ENCODE data around the gene ARID1B. TPM values are rescaled to one million over a fixed set of nuclear protein-coding genes. Genes with fewer than 3 reads are reported as not detected.

Gene ARID1B
- total and polyA plus RNA-seq, 9 of the 15 experiments (the other 6 are each of a cell fraction or from before 2014, with no cell fraction given) = 12.5 to 50.5 (median 25.8) TPM

GRCh38 chr6:156780102-156780641, 3.0 kb downstream of the ARID1B start (continued):
- no peak for TF ChIP-seq ZBTB43 (CRISPR knock-in tag; IDR thresholded peaks at IDR 0.05)
- no peak for TF ChIP-seq E2F8 (IDR thresholded peaks at IDR 0.05; ENCODE audit: low read depth, partially characterized antibody)
- no peak for TF ChIP-seq ZNF280A (IDR thresholded peaks at IDR 0.05; ENCODE audit: low read depth, partially characterized antibody)
- no peak for TF ChIP-seq CBX8 (IDR thresholded peaks at IDR 0.05; ENCODE audit: borderline replicate concordance, extremely low read depth, low read depth, low read length, poor library complexity, severe bottlenecking)
- no peak for TF ChIP-seq ZBTB34 (CRISPR knock-in tag; IDR thresholded peaks at IDR 0.05)
- no peak for TF ChIP-seq MAFG (tag; conservative IDR thresholded peaks at IDR 0.05)
- no peak for TF ChIP-seq ELF1 (tag; IDR thresholded peaks at IDR 0.05)
- TF ChIP-seq PHB2 (IDR thresholded peaks at IDR 0.05; ENCODE audit: low read depth) = no peak
- no peak for TF ChIP-seq CREBBP (IDR thresholded peaks at IDR 0.05; ENCODE audit: low read depth, low read length)
- TF ChIP-seq POLR2H (tag; IDR thresholded peaks at IDR 0.05; ENCODE audit: low read depth) = peak; percentile 65
- no peak for TF ChIP-seq TSHZ1 (CRISPR knock-in tag; IDR thresholded peaks at IDR 0.05)
- TF ChIP-seq FOS (IDR thresholded peaks at IDR 0.05; ENCODE audit: extremely low read depth, insufficient read length) = peak; percentile 25
- TF ChIP-seq PTTG1 (tag; IDR thresholded peaks at IDR 0.05; ENCODE audit: low read depth) = no peak
- no peak for TF ChIP-seq NR4A1 (CRISPR knock-in tag; IDR thresholded peaks at IDR 0.05)
- no peak for TF ChIP-seq NR4A1 (tag; IDR thresholded peaks at IDR 0.05)
- TF ChIP-seq ZNF274 (IDR thresholded peaks at IDR 0.05; ENCODE audit: borderline replicate concordance, low read depth, low read length) = no peak
- TF ChIP-seq HMG20B (CRISPR knock-in tag; IDR thresholded peaks at IDR 0.05) = no peak
